GM10266 (cell line): ENCODE measurements around the gene GPM6B.
A peak's percentile ranks its signal among the peaks of the same experiment; 100 is the strongest.

Experiments
- DNase-seq: peaks from one replicate; pipeline ENCODE4 v3.0.0; 2012; ENCODE audit errors: extremely low spot score
- CTCF ChIP-seq: IDR thresholded peaks from 2 replicates; pipeline ENCODE4 v1.5.1; 2012; ENCODE audit warnings: mild to moderate bottlenecking, low read depth; ENCODE audit not compliant: control insufficient read depth, insufficient read depth; ENCODE audit errors: missing control alignments

Gene GPM6B

GRCh38 chrX:13759152-13759718, 57.7 kb downstream of the GPM6B start:
- peak; percentile 6 for DNase-seq
- TF ChIP-seq CTCF = no peak

DNA sequence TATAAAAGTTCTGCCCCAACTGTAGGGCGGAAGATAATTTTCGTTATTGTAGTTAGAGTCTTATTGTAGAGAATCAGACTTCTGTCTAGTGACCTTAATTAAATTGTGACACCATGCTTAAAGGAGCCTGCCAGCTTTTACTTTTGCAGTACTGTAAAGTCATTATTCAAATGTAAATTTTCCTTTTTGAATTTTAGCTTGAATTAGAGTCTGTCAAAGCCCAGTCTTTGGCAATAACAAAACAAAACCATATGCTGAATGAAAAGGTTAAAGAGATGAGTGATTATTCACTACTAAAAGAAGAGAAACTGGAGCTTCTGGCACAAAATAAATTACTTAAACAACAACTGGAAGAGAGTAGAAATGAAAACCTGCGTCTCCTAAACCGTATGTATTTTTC, 60.5 kb downstream of the GPM6B start:
- TF ChIP-seq CTCF = no peak
- no peak for DNase-seq

GRCh38 chrX:13755254-13755653, 61.6 kb downstream of the GPM6B start:
- no peak for DNase-seq
- TF ChIP-seq CTCF = no peak

DNA sequence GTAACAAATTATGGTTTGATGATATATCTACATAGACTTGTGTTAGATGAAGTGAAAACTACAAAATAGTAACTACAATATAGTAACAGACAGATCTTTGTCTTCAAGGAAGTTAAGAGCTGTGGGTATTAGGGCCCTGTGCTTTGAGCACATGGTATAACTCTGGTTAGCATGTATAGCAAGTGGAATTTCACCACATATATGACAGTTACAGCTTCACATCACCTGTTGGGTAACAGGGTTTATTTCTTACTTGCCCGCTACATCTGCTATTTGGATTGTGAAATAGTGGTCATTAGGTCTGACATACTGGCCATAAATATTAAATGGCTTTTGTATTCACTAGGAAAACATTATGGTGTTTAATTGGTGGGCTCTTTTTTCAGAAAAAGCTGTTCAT, 62.1 kb downstream of the GPM6B start:
- no peak for TF ChIP-seq CTCF
- DNase-seq = no peak

GRCh38 chrX:13752646-13753045, 64.2 kb downstream of the GPM6B start:
- DNase-seq = no peak

GRCh38 chrX:13752141-13752540, 64.8 kb downstream of the GPM6B start:
- no peak for DNase-seq
- TF ChIP-seq CTCF = no peak

More at GRCh38 chrX:13752646-13753045, 64.2 kb downstream of the GPM6B start:
- TF ChIP-seq CTCF = no peak

- TF ChIP-seq CTCF = no peak
- DNase-seq = no peak
These were observed 66.1 kb downstream of the GPM6B start for GRCh38 chrX:13750812-13751211.
